Stimulated activated CD4-positive, alpha-beta T cell treated with anti-CD3 and anti-CD28 coated beads, TNF-alpha, amount 100 ng/mL, for 24 hours (primary cell): ENCODE results near the gene QSOX2.
"Not testable (repeated sequence)": the region's sequence is repeated elsewhere in the genome, so short reads cannot be mapped to it uniquely, and the experiment has no call there.

Experiments used
- DNase-seq, 3 experiments: peaks; one replicate each; pipeline ENCODE4 v3.0.0-alpha.2; 2020; ENCODE audit warnings: low read depth in 3 of 3

The QSOX2 gene

DNA sequence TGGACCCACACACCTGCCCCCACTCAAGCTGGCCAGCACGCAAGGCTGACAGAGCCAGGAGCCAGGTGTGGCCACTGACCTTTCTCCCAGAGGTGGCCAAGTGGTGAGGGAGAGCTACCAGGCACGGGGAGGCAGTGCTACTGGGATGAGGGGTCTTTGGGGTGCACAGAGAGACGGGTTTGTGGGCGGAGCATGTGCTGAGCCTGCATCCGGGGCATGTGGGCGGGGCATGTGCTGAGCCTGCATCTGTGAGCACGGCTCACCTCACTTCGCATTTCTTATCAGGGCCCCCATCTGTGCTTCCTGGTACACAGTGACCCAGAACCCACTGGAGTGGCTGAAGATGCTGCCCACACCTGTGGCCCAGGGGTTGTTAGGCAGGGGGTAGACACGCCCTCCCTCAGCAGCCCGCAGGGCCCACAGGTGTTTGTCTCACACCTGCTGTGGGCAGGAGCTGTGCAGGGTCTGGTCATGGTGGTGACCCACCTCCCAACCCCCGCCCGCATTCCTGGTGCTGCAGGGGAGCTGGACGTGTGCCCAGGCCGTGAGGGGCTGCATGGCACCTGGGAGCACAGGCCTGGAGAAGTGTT is 36.8 kb upstream of the QSOX2 start:
- peak in 1 of 3 experiments; percentile 14 for DNase-seq

DNA sequence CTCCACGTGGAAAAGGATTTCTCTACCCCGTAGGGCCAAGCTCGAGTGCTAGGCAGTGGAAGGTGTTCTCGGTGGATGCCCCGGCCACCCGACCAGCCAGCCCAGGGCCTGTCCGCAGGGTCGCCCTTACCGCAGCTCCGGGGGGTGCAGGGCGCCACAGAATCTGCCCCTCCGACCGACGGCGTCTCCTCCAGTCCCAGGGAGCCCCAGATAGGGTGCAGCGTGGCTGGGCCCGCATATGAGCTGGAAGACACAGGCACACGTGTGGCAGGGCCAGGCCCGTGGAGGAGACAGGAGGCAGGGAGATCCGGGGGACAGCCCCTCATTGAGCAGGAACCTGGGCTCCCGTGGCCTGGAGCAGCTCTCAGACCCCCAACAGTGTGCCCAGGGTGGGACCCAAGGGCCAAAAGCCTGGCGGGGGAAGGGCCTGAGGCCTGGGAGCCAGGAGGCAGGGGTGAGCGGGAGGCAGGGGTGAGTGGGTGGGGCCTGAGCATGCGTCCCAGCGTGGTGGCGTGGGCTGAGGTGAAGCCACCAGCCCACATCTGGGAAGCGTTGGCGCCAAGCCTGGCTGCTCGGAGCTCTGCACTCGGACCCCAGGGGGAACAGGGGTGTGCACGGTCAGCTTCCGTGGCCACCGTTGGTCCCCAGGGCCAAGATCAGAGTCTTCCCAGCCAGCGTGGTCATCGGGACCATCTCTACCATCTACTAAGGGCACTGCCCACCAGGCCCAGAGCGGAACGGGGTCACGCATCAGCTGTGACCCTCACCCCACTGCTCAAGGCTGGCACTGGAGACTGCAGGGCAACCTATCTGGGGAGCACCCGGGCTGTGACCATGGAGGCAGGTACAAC is 36.0 kb upstream of the QSOX2 start:
- DNase-seq: no peak

DNA sequence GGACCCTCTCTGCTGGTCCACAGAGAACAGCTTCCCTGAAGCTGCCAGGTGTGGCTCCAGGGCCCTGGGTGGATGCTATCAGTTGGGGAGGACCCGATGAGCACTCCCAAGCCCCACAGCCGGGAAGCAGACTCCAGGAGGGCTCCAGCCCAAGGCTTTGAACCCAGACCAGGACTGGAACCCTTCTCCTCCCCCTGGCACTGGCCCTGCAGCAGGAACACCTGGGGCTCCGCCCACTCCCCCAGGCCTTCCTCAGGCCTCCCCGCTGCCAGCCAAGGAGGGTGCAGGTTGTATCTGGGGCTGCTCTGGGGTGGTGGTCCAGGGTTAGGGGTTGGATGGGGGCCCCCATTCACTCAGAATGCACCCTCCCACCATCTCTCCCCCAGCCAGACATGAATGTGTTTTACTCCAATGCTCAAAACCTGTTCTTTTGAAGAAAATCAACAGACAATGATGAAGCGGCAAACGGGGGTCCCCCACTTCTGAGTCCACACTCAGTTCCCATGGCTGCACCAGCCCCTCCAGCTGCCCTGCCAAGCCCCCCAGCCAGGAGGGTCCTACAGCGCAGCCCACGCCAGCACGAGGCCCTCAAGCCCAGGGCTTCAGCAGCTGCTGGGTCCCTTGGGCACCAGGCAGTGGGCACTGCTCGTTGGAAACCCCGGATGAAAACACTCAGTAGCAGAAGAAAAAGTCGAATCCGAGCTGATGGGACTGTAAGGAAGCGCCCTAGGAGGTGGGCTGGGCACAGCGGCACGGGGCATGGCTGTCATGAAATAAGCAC is 35.1 kb upstream of the QSOX2 start:
- no peak for DNase-seq

DNA sequence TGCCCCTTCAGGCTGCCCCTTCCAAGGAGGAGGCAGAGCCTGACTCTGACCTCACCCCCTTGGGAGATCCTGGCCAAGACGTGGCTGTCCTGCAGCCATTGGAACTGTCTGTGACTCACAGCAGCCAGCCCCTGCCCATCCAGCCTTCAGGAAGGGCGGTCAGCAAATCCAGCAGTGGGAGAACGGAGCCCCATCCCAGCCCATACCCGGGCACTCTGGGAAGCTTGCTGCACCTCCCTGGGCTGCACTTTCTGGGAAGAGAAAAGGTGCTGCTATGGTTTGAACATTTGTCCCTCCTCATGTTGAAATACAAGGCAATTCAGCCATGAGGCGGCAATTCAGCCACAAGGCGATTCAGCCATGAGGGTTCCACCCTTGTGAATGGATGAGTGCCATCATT is 33.9 kb upstream of the QSOX2 start:
- no peak for DNase-seq

DNA sequence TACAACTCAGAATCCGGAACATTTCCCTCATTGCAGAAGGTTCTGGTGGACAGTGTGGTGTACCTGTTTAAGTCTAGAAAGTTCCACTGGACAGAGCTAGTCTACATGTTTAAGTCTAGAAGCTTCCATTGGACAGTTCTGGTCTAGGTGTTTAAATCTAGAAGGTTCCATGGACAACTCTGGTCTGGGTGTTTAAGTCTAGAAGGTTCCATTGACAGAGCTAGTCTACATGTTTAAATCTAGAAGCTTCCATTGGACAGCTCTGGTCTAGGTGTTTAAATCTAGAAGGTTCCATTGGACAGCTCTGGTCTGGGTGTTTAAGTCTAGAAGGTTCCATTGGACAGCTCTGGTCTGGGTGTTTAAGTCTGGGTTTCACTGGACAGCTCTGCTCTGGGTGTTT is 33.3 kb upstream of the QSOX2 start:
- DNase-seq: no peak

DNA sequence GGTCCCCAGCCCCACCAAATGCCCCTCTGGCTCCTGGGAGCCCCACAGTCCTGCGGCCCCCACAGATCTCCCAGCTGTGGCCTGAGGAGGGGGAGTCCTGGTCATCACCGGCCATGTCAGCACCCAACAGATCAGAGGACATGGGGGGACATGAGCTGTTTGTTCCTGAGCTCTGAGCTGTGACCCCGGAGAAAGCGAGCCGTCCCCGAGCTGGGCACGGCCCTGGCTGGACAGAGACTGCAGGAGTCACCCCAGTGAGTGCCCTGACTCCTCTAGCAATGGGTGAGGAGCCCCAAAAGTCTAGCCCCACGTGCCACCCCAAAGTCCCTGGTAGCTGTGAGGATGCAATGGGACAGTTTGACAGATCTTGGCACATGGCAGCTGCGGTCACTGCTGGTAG is 32.6 kb upstream of the QSOX2 start:
- no peak for DNase-seq

DNA sequence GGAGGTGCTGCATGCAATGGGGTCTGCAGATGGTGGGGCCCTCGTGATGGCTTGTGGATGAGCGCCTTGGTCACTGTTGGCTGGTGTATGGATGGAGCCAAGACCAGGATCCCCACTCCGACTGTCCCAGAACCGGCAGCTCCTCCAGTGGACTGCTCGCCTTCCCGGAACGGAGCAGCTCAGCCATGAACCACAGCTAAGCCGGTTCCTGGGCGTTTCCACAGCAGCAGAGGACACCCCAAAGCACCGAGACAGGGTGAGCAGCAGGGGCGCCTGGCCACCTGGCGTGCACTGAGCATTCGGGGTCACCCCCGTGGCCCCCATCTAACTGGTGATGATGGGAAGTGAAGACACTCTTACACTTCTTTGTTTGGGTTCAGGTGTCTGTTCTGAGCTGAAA is 32.1 kb upstream of the QSOX2 start:
- DNase-seq: no peak

DNA sequence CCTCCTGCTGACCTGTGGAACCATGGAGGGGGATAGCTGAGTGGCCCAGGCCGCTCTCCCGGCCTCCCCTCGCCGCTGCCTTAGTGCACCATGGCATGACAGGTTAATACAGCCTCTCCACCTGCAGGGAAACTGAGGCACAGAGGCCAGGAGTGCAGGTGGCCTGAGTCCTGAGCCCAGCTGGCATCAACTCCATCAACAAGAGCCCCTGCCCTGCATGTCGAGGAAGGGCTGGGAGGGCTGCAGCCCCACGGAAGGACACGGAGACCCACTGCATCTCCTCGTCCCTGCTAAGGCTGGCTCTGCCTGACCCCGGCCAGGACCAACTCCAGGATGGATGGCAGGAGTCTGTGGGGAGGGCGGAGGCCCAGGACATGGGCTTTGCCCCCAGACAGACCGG is 31.1 kb upstream of the QSOX2 start:
- no peak for DNase-seq

DNA sequence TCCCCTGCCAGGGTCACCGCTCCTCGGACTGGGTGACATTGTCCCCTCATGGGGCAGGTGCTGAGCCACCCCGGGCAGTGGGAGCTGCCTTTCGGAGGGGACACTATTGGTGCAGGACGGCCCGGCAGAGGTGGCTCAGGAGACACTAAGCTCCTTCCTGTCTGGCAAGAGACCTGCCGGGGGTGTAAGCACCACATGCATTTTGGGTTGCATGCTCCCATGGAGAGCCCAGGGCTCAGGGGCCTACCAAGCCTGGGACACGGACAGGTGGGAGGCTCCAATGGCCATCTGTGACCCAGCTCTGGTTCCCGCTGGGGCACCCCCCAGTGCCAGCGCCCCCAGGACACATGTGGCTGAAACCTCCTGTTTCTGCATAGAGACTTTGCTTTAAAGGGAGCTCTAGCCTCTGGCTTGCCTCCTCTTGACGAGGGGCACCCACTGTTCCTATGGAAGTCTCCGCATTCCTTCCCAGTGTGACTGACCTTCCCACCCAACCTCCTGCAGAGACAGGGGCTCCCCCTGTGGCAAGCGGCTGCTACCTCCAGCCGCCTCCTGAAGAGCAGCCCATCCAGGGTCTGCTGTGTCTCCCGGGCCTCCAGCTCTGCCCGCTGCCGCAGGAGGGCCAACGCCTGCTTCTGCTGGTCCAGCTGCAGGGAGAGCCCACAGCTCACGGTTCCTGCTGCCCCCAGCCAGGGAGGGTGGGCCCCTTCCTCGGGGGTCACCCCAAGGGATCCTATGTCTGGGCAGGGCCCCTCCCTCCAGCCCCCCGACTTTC is 30.2 kb upstream of the QSOX2 start:
- no peak for DNase-seq

DNA sequence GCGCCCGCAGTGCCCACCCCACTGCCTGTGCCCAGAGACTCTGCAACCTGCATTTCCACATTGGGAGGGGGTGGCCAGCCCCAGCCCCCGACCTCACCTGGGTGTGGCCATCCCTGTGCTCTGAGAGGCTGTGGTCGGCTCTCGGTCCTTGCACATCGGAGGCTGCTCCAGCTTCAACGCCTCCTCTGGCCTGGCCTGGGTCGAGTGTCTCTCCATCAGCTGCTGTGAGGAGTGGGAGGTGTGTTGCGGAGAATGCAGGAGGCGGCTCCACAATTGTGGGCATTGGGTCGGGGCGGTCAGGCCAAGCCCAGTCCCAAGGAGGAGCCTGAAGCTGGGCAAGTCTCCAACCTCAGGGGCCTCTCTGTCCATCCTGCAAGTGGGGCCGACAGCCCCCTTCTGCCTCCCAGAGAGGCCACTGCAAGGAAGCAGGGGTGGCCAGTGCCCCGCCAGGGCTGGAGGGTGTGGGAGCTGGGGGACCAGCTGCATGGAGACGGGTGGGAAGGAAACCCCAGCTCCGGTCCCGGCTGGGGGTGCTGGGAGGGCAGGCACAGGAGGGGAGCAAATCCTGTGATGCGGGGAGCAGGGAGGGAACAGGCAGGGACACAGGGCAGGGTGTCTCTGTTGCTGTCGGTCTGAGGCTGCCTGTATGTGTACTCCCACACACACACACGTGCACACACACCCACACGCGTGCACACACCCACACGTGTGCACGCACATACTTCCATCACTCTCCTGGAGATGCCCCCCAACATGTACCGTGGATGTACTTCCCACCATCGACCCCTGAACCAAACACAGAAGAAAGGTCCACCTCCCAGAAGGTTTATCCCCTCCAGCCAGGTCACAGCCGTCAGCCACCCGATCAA is 29.4 kb upstream of the QSOX2 start:
- no peak for DNase-seq

DNA sequence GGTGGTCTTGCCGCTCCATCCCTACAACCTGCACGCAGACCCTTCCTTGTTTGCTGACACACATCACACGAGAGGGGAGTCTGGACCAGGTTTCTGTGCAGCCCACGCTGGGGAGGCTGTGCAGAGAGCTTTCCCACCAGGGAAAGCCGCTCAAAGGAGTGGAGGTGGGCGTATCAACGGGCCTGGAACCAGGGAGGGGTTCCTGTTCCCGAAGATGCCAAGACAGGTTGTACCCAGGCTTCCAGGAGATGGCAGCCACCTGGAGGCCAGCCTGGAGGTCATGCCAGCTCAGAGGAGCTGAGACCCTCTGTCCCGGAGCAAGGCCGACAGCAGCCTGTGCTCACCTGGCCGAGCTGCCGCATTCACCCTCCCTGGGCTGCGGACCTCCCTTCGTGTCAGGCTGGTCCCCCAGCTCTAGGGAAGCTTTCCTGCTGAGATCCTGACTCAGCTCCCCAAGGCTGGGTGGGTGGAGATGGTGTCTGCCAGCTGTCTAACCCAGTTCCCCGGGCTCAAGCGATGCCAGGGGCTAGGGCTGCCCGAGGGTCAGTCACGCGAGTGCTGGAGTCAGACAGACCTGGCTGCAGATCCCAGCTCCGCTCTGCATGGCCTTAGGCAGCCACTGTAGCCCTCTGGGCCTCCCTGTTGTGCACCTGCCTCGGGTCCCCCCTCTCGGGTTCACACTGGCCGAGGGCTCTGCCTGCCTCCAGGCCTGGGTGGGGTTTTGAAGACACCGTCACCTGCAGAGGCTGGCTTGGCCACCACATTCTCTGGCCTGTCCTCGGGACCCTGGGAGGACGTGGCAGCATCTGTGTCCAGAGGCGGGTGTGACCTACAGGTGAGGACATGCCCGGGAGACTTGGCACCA is 28.5 kb upstream of the QSOX2 start:
- DNase-seq: no peak

DNA sequence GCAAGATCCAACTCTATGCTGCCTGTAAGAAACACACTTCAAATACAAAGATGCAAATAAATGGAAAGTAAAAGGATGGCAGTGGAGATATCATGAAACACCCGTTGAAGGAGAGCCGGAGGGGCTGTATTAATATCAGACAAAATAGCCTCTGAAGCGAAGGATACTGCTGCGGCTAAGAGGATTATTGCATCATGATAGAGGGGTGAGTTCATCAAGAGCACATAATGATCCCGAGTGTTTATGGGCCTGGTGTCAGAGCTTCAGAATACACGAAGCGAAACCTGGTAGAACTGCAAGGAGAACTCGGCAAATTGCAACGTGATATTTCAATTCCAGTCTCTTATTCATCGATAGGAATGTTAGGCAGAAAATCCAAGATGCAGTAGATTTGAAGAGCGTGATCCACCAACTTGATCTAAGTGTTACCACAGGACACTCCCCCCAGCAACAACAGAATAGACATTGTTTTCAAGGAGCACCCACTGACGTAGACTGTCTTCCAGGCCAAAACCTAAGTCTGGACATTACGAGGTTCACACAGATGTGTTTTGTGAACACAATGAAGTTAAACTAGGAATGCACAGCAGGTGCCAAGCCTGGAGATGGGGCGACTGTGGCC is 27.7 kb upstream of the QSOX2 start:
- no peak for DNase-seq

DNA sequence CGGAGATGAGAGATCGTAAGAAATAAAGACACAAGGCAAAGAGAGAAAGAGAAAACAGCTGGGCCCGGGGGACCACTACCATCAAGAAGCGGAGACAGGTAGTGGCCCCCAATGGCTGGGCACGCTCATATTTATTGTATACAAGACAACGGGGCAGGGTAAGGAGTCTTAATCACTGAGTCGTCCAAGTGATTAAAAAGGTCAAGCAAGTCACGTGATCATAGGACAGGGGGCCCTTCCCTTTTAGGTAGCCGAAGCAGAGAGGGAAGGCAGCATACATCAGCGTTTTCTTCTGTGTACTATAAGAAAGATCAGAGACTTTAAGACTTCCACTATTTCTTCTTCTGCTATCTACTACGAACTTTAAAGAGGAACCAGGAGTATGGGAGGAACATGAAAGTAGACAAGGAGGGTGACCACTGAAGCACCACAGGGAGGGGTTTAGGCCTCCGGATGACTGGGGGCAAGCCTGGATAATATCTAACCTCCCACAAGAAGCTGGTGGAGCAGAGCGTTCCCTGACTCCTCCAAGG is 24.6 kb upstream of the QSOX2 start:
- no peak for DNase-seq

DNA sequence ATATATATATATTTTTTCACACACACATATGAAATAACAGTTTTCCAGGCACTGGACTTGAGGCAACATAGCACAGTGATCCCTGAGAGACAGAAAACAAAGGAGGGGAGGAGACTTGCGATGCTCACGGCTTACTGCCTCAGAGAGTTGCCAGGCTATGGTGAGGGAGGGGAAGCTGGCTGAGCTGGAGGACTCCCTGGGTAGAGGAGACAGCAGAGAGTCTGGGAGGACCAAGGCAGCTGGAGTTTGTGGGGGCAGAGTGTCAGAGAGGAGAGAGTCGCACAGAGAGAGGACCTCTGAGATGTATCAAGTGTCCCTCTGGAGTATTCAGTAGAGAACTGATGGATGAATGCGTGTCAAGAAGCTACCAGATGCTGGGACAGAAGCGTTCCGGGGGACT is 23.1 kb upstream of the QSOX2 start:
- no peak for DNase-seq

DNA sequence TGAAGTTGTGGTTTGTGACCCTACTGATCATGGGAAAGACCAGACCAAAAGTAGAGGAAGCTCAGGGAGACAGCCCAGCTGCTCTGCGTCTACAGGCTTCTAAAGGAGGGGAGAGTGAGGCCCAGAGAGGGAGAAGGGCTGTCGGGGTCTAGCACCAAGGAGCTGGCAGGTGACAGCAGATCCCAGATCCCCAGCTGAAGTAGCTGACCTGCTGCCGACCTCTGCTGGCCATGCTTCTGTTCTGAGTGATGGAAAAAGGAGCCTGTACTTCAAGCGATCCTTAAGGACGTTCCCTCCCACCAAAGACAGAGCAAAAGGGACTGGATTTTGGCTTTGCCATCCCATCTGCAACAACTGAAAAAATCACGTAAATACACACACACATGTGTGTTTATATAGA is 22.7 kb upstream of the QSOX2 start:
- no peak for DNase-seq

DNA sequence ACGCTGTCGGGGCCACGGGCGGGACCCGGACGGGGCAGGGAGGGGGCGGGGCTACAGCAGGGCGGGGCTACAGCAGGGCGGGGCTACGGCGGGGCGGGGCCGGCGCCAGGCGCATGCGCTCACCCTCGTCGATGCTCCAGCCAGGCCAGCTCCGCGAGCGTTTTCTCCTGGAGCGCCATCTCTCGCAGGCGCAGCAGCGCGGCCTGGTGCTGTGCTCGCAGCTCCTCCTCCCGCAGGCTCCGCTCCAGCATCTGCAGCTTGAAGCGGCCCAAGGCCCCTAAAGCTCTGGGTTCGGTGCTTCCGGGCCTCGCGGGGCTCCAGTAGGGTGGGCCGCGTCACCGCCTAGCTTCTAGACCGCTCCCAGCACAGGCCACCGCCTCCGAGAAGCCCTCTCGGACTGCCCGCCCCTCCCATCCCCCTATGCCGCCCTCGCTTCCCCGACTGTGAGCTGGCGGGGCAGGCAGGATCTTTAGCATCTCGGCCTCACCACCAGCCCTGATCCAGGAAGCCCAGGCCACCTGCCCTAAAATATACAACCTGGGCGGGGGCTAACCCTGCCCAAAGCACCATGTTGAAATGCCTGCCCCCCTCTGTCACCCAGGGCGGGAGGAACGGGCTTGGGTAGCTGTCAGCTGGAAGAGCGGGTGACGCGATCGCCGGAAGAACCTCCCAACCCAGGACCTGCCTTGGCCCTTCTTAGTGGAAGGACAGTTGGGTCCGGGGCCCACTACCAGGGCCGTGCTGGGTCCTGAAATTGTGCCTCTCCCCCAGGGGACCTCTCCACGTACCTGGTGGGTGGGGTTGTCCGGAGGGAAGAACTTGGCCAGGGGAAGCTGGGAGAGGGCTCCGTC is 21.9 kb upstream of the QSOX2 start:
- DNase-seq: peak; percentile 64 to 77 (median 76)

DNA sequence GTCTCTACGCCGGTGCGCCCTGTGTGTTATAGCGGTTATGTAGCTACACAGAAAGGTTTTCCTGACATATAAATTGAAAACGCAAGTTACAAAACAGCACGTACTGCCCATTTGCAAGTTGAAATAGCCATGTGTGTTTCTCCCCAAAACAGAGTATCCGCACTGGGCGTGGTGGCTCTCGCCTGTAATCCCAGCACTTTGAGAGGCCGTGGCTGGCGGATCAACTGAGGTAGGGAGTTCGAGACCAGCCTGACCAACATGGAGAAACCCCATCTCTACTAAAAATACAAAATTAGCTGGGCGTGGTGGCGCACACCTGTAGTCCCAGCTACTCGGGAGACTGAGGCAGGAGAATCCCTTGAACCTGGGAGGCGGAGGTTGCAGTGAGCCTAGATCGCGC is 21.0 kb upstream of the QSOX2 start:
- DNase-seq: not testable (repeated sequence)

DNA sequence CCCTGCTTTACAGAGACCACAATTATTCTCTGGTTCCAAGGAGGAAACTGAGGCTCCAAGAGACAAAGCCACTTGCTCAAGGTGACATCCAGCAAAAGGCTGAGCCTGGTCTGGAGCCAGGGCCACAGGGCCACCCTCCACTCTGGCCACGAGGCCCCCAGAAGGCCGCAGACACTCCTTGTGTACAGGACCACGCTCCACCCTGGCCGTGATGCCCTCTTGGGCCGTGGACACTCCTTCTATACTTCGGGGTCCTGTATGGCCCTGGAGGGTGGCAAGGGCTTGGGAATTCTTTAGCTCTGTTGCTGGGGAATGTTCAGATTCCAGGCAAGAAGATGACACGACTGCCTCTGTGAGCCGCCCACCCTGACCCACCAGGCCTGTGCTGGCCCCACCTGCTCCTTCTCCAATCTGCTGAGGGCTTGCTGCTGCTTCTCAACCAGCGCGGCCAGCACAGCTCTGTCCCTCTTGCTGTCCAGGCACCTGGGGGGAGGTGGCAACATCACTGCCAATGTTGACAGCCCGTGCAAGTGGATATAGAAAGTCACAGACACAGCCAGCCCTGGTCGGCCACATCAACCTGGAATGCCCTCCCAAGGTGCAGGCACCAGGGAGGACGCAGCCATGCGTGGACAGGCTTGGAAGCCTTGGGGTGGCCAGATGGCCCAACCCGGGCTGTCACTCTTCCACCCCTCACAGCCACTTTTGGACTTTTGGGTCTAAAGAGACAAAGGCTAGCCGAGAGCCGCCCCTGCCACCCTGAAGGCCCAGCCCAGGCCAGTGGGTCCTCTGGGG is 20.1 kb upstream of the QSOX2 start:
- no peak for DNase-seq
